GM21528 (cell line): ENCODE measurements around the gene NRBP1.
"Not testable (repeated sequence)": the region's sequence is repeated elsewhere in the genome, so short reads cannot be mapped to it uniquely, and the experiment has no call there.

Experiments
- ATAC-seq: cut with Tn5 transposase; IDR thresholded peaks from one replicate; pipeline ENCODE4 v1.9.1; 2021; ENCODE audit warnings: mild to moderate bottlenecking, moderate library complexity; ENCODE audit not compliant: unreplicated experiment, low FRiP score

Gene NRBP1

DNA sequence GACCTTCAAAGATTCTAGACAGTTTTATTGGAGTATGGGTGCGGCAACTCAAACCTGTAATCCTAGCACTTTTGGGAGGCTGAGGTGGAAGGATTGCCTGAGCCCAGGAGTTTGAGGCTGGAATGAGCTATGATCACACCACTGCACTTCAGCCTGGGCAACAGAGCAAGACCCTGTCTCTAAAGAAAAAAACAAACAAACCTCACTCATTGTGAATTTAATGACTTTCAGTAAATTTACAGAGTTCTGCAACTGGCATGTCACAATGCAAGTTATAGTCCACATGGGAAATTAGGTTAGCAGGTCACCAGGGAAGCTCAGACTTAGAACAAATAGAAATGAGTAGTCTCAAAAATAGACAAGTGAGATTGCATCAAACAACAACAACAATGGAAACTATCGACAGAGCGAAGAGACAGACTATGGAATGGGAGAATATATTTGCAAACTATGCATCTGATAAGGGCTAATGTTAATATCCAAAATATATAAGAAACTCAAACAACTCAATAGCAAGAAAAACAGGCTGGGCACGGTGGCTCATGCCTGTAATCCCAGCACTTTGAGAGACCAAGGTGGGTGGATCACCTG is 6.7 kb upstream of the NRBP1 start:
- no peak for ATAC-seq

DNA sequence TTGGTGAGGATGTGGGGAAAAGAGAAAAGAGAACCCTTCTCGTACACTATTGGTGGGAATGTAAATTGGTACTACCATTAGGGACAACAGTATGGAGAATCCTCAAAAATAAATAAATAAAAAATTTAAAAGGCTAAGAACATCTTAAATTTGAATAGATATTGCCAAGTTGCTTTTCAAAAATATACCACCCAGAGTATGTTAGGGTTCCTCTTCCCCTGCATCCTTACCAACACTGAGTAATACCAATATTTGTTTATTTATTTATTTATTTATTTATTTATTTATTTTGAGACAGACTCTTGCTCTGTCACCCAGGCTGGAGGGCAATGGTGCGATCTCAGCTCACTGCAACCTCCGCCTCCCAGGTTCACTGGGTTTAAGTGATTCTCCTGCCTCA is 5.5 kb upstream of the NRBP1 start:
- ATAC-seq: no peak

DNA sequence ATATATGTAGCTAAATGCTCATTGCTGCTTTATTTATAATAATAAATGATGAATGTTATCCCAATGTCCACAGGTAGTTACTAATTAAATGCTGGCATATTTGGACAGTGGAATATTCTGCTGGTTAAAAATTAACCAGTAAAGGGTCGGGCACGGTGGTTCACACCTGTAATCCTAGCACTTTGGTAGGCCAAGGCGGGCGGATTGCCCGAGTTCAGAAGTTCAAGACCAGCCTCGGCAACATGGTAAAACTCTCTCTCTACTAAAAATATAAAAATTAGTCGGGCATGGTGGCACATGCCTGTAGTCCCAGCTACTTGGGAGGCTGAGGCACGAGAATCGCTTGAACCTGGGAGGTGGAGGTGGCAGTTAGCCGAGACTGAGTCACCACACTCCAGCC is 3.4 kb upstream of the NRBP1 start:
- not testable (repeated sequence) for ATAC-seq

DNA sequence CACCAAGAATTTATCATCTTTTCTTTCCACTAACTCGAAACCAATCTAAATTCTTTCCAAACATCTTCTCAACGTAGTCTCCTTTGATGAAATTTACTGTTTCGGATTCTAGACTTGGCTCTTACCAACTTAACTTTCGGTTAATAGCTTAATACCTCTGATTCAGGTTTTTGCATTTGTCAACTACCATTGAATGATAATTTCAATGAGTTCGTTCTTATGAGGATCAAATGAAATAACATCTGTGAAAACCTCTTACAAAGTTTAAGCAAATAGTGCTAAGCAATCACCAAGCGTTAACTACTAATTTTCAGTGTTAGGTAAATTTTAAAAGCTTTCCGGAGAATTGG is 593 bp upstream of the NRBP1 start:
- no peak for ATAC-seq

DNA sequence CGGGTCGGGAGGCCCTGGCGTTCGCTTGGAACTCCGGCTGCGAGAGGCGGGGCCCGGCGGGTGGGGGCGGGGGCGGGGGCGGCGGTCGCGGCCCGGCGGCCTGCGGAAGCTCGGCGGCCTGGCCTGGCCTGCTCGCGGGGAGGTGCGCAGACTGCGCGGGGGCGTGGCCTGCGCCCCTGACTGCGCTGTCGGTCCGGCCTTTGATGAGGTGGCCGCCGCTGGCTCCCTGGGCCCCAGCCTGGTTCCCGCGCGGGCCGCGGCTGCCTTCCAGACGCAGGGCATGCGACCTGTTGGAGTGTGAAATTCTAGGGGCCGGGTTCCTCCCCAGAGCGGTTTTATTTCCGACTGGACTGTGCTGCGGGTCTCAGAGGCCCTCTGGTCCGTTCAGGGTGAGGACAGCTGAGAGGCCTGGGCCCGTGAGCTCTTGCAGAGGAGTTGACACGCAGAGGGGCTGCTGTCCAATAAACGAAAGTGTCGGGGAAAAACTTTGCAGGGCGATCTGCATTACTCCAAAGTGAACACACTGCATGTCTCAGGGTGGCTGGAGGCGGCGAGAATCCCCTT is 629 bp downstream of the NRBP1 start:
- peak; percentile 67 for ATAC-seq

DNA sequence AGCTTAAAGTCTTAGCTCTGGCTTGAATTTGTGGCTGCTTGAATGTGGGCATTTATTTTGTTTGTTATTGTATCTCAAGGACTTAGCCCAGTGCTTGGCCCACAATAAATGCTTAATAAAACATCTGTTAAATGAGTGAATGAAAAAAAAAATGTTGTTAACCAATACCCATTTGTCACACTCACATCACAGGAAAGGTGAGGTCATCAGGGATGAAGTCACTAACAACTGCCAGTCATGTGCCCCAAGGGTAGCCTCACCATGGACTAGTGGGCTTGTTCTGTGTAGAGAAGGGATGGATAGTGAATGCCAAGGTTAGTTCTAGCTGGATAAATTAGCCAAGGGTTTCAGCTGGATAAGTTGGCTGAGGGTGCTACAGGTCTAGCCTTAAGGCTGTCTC is 3.0 kb downstream of the NRBP1 start:
- ATAC-seq: no peak

DNA sequence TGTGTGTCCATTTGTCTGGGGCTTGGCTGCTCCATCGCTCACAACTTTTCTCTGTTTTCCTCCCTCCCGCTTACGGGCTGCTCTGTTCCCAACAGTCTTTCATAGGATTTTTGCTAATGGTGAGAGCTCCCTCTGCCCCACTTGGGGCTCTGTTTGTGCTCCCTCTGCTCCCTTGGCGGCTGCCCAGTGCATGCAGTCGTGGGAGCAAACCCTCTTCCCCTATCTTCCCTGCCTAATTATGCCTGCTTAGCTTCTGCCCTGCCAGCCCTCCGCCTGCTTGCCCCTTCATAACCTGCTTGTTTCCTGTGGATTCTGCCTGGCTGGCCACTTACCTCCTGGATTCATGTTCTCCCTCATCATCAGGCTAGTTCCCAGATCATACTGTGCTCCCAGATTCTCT is 7.2 kb downstream of the NRBP1 start:
- no peak for ATAC-seq

DNA sequence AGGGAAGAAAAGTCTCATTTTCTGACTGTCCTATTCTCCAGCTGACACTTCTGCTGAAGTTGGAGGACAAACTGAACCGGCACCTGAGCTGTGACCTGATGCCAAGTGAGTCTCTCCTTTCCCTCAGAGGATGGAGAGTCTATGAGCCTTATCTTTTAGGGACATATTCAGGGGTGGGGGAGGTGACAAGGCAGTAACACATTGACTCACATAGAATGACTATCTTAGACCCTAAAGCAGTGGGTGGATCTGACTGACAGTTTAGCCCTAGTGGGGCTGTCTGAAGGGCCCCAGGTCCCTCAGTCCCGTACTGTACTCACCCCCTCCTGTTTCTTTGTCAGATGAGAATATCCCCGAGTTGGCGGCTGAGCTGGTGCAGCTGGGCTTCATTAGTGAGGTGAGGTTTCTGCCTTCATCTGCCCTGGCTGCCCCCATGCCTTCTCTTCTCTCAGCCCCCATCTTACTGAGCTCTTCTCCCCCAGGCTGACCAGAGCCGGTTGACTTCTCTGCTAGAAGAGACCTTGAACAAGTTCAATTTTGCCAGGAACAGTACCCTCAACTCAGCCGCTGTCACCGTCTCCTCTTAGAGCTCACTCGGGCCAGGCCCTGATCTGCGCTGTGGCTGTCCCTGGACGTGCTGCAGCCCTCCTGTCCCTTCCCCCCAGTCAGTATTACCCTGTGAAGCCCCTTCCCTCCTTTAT is 12.9 kb downstream of the NRBP1 start:
- ATAC-seq: no peak

DNA sequence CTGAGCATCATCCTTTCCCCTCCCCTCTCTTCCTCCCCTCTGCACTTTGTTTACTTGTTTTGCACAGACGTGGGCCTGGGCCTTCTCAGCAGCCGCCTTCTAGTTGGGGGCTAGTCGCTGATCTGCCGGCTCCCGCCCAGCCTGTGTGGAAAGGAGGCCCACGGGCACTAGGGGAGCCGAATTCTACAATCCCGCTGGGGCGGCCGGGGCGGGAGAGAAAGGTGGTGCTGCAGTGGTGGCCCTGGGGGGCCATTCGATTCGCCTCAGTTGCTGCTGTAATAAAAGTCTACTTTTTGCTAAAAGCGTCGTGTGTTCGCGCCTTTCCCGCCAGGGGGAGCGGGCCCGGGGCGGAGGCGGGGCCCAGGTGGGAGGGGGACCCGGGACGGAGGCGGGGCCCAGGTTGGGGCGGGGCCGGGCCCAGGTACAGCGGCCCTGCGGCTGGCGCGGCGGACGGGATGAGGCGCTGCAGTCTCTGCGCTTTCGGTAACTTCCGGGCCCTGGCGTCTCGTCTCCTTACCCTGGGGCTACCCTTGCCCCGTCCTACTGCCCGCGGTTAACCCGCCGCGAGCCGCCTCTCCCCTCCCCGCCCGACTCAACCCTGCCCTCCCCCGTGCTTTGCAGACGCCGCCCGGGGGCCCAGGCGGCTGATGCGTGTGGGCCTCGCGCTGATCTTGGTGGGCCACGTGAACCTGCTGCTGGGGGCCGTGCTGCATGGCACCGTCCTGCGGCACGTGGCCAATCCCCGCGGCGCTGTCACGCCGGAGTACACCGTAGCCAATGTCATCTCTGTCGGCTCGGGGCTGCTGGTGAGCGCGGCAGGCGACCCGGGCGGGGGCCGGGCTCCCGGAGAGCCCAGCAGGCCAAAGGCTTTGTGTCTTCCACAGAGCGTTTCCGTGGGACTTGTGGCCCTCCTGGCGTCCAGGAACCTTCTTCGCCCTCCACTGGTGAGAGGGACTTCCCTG is 13.8 kb downstream of the NRBP1 start, which contains the start of gene KRTCAP3:
TSS of gene KRTCAP3 (plus strand) at position 424 of the 962 bp plus-strand sequence. CDS start at position 456, 32 bp downstream.
- no peak for ATAC-seq

DNA sequence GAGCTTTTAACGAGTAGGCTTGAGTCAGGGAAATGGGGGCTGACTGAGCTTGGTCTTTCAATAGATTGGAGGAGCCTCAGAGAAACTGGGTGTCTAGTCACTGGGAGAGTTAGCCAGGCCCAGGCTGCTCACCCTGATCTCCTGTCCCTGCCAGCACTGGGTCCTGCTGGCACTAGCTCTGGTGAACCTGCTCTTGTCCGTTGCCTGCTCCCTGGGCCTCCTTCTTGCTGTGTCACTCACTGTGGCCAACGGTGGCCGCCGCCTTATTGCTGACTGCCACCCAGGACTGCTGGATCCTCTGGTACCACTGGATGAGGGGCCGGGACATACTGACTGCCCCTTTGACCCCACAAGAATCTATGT is 14.5 kb downstream of the NRBP1 start:
- ATAC-seq: no peak

DNA sequence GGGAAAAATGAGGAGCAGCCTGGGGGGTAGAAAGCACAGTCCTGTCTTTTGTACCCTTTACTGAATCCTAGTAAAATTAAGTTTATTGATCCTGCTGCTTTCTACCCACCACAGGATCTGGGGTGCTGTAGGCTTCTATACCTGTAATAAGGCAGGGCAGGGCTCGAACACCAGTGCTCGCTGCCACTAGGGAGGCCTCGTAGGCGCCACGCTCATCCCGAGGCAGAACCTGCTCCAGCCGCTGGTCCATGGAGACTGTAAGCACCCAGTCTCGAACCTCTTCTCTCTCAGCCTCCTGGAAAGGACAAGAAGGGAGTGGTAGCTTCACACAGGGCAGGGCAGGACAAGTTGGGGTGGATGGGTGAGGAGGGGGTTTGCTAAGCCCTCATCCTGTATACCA is 16.7 kb downstream of the NRBP1 start:
- ATAC-seq: no peak

DNA sequence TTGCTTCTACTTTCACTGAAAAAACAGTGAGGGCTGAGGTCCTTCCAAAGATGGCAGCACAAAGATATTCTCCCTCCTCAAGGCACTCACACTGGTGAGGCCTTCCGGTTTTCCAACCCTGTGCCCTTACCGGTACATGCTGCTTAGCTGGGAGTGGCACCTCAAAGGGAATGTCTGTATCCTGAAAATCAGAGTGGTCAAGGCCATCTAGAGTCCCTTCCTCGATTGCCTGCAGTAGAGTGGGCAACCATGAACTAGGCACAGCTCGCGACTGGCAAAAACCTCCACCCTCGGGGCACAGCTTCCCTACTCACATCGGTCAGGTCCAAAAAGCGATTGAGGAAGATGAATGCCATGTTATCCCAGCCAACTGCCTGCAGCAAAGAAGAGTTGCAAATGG is 17.2 kb downstream of the NRBP1 start:
- ATAC-seq: no peak

DNA sequence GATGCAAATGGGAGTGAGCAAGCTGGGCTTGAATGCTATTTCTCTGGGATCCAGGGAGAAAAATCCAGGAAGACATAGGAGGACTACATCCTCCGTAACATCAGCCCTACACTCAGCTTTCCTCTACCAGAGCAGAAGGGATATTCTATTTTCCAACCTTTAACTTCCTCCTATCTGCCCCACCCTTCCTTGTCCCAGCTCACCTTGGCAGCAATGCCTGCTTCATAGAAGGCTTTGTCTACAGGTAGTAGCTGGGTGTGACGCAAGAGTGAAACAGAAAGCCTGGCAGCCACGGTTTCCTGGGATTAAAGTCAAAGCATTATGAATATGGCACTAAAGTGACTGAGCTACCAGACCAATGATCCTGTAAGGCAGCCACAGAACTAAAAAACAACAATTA is 17.6 kb downstream of the NRBP1 start:
- ATAC-seq: no peak

DNA sequence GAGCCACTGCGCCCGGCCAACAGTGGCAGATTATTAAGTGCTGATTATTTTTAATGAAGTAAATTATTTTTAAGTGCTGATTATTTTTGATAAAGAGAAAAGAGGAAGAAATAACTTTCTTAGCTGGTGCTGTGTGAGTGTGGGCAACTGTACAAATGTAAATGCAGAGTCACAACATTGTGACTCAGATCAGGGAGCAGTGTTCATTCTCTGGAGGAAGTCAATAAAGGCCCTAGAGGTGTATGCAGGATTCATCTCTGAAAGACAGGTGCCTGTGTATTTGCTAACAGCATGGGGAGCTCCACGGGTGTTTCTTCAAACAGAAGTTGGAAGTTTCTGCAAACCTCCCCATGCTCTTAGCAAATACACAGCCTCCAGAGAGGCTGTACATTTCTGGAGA is 19.9 kb downstream of the NRBP1 start:
- no peak for ATAC-seq

DNA sequence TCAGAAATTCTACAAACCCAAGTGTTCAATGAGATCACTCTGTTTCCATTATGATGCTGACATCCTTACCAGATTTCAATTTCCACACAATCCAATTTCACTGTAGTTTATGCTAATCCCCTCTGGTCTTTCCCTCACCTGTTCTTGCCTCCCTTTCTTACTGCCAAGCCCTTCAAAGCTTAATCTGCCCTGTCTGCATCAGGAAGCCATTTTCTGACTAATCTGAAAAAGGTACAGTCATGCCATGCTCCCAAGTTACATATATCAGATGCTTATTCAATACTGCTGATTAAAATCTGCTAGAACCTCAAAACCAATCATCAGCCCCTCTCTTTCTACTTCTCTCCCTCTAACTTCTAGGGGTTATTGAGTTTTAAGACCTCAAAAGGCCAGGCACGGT is 22.7 kb downstream of the NRBP1 start:
- no peak for ATAC-seq

DNA sequence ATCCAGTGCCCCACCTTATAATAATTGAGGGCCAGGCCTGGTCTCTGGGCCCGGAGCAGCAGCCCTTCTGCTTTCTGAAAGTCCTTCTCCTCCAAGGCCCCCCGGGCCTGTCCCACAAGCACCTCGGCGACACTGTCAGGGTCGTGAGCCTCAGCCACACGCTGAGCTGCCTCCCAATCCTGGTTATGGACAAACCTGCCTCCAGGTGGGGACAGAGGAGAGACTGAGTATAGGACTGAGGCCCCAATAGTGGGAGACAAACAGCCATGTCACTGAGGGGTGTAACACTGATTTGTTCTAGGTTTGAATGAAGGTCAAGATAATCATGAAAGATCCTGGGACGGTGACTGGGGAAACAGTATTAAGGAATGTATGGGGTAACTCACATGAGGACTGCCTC is 25.5 kb downstream of the NRBP1 start:
- ATAC-seq: no peak

DNA sequence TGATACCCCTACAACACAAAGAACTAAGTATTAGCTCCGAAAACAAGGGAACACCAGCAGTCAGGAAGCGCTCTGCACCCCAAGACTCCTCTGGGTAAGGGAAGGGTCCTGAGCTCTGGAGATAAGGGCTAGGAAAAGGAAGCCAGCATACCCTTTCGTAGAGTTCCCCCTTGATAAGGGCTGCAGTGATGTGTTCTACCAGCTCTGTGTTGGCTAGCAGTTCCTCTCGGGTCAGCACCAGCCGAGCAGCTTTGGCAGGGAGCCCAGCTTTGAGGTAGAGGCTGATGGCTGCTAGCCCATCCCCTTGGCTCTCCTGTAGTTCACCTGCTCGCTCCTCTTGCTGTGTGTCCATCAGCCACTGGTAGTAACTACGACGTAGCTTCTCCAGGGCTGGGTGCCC is 32.7 kb downstream of the NRBP1 start:
- no peak for ATAC-seq

DNA sequence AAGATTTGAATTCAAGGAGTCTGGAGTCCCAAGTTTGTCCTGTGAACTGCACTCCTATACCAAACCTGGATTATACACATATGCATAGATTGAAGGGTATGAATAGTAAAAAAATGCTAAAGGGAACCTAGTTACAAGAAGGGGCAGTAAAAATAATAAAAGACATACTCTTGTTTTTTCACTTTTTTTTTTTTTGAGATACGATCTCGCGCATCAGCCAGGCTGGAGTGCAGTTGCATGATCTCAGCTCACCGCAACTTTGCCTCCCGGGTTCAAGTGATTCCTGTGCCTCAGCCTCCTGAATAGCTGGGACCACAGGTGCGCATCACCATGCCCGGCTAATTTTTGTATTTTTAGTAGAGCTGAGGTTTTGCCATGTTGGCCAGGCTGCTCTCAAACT is 36.0 kb downstream of the NRBP1 start:
- no peak for ATAC-seq

DNA sequence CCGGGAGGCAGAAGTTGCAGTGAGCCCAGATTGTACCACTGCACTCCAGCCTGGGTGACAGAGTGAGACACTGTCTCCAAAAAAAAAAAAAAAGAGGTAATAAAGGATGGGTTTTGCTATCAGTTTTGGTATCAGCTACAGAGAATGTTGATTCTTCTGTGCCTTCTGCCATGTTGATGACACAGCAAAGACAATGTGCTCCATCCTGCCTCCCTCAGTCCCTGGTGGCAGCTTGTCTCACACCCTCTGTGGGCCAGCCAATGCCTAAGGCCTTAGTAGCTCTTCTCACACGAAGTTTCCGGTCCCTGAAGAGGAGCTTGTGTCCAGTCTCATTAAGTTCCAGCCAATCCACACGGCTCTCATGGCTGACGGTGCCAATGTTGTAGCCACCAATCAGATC is 43.5 kb downstream of the NRBP1 start:
- ATAC-seq: no peak

DNA sequence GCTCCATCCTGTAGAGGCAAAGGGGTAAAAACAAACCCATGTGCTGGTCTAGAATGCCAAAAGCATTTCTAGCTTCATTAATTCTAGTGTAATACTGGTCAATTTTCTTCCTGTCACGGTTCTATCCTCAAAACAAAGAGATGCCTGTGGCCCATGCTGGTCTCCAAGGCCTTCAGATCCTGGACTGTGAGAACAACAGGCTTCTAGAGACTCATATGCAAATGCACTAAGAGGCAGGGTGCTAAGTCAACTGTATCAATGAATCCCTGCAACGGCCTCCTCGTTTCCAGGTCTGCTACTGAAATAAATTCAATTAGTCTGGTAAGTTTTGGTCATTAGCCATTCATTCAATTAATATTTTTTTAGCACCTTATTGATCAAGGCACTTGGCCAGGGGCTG is 57.1 kb downstream of the NRBP1 start:
- no peak for ATAC-seq

DNA sequence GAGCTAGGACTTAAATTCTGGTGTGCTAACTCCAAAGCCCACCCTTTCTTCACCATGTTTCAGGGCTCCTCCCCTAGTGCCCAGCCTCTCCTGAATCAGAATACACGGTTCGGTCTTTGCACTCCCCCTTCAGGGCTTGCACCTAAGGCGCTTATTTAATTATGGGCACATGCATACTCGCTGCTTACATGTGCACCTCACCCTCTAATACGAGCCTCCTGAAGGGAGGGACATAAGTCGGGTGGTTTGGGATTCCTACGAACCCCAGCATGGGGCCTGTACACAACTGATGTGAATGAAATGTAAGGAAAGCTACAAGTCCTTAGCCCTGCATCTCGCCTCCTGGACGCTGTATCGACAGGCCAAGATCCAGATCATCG is 60.7 kb downstream of the NRBP1 start:
- peak; percentile 11 for ATAC-seq
